Kidney glomerular epithelial cell (primary cell): Measurements from ENCODE around the gene ZMYM1.
"Not testable (repeated sequence)": the region's sequence is repeated elsewhere in the genome, so short reads cannot be mapped to it uniquely, and the experiment has no call there.

ENCODE experiments used
- DNase-seq: peaks from one replicate; lab custom pipeline; 2025; lab: John Stamatoyannopoulos, UW

ZMYM1 gene

GRCh38 chr1:35079003-35079930, at the start of gene ZMYM1:
Gene ZMYM1, plus strand, starts transcription at chr1:35079385. Its CDS starts 14,603 bp downstream, at chr1:35093988.
- peak; percentile 66 for DNase-seq

GRCh38 chr1:35029761-35030160, 49.4 kb upstream of the ZMYM1 start:
- no peak for DNase-seq

- no peak for DNase-seq
These were observed 48.8 kb upstream of the ZMYM1 start for GRCh38 chr1:35030338-35030737.

- peak; percentile 57 for DNase-seq
These were observed 48.3 kb upstream of the ZMYM1 start for GRCh38 chr1:35030756-35031446.

- no peak for DNase-seq
These were observed 46.8 kb upstream of the ZMYM1 start for GRCh38 chr1:35032384-35032739.

- DNase-seq = no peak
These were observed 45.8 kb upstream of the ZMYM1 start for GRCh38 chr1:35033346-35033745.

GRCh38 chr1:35036621-35037020, 42.6 kb upstream of the ZMYM1 start:
- DNase-seq = no peak

GRCh38 chr1:35037206-35037605, 42.0 kb upstream of the ZMYM1 start:
- DNase-seq = no peak

GRCh38 chr1:35038723-35039122, 40.5 kb upstream of the ZMYM1 start:
- DNase-seq = no peak

- no peak for DNase-seq
These were observed 35.7 kb upstream of the ZMYM1 start for GRCh38 chr1:35043498-35043897.

GRCh38 chr1:35044431-35044830, 34.8 kb upstream of the ZMYM1 start:
- no peak for DNase-seq

- DNase-seq = no peak
These were observed 32.5 kb upstream of the ZMYM1 start for GRCh38 chr1:35046730-35047129.

GRCh38 chr1:35047188-35047858, 31.9 kb upstream of the ZMYM1 start:
- DNase-seq = peak; percentile 81

GRCh38 chr1:35049116-35049515, 30.1 kb upstream of the ZMYM1 start:
- DNase-seq = no peak

- DNase-seq = no peak
These were observed 25.8 kb upstream of the ZMYM1 start for GRCh38 chr1:35053433-35053832.

GRCh38 chr1:35054282-35054681, 24.9 kb upstream of the ZMYM1 start:
- DNase-seq = not testable (repeated sequence)

- not testable (repeated sequence) for DNase-seq
These were observed 20.9 kb upstream of the ZMYM1 start for GRCh38 chr1:35058321-35058720.

- no peak for DNase-seq
These were observed 20.2 kb upstream of the ZMYM1 start for GRCh38 chr1:35058988-35059387.

- DNase-seq = peak; percentile 11
These were observed 16.5 kb upstream of the ZMYM1 start for GRCh38 chr1:35062518-35063196.

- DNase-seq = no peak
These were observed 14.9 kb upstream of the ZMYM1 start for GRCh38 chr1:35064265-35064664.

- no peak for DNase-seq
These were observed 9.4 kb upstream of the ZMYM1 start for GRCh38 chr1:35069746-35070145.

GRCh38 chr1:35073265-35073811, 5.8 kb upstream of the ZMYM1 start:
- DNase-seq = no peak
